ENCODE data around the gene CISH. TPM values are rescaled to one million over a fixed set of nuclear protein-coding genes. Genes with fewer than 3 reads are reported as not detected.

Gene CISH
- total and polyA plus RNA-seq, 10 of the 15 experiments (the other 5 are each of a cell fraction or from before 2014, with no cell fraction given): 0.21 to 4.4 (median 1.8) TPM

DNA sequence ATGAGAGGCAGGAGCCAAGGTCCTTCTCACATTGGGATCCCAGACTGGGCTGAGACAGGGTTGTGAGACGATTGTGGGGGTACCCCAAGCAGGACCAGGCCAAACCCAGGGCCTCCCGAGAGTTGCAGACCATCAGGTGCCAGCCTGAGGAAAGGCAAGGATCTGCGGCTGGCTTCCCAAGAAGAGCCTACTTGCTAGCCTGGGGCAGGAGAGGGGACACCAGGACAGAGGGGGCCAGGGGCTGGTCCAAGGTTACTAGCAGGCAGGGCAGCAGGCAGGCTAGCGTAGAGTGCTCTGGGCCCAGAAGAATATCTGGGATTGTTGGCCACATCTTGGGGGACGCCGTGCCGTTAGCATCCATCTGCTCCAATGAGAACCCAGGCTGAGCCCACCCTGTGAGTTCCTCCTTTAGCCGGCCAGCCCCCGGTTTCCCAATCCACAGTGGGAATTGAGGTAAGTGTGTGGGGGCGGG is 546 bp downstream of the CISH start:
- FAIRE-seq (no peak), ATAC-seq (no peak), DNase-seq (ENCODE audit: low read depth, low spot score) (no peak)
- RAD21 ChIA-PET (ENCODE audit: unreplicated experiment): interaction anchor here (0.9 to 12.9 kb wide), 9 partner anchors 9 to 759 kb away, joined by 3 to 244 read pairs (median 13); partner anchors contain the start of genes C3orf18, CYB561D2, HEMK1 and NPRL2
- H3K4me3 ChIP-seq: peak overlapping the region; percentile 85
- H3K27ac ChIP-seq (ENCODE audit: control insufficient read depth, insufficient read depth): peak overlapping the region; percentile 61; the same call in 1 of the 2 replicates
- H4K20me1 ChIP-seq (ENCODE audit: control insufficient read depth, insufficient read depth): no peaks in the 10 kb centered on the region
- BruUV-seq (replicated peaks): no TSS peak
- intact Hi-C loops (cut with micrococcal nuclease; ENCODE audit: unreplicated experiment): loop anchor here (2.0 kb wide), 1 partner anchor 20 kb away; no protein-coding TSS in a partner anchor
- in situ Hi-C loops (cut with MboI): loop anchor here (5.0 to 25.0 kb wide), 3 partner anchors 34 to 1076 kb away; no protein-coding TSS in a partner anchor
- H3K9me3 ChIP-seq (replicated peaks; ENCODE audit: control insufficient read depth, insufficient read depth, low read length): no peaks in the 10 kb centered on the region
- peaks cover 14% of the 10 kb centered on the region for H3K4me1 ChIP-seq (ENCODE audit: control insufficient read depth, insufficient read depth, low read length)
- SMC1A ChIA-PET (ENCODE audit: uncharacterized antibody, unreplicated experiment): interaction anchor here (0.9 to 11.4 kb wide), 9 partner anchors 10 to 94 kb away, joined by 3 to 186 read pairs (median 8); partner anchors contain the start of genes C3orf18 and HEMK1
- H3K79me2 ChIP-seq (ENCODE audit: control insufficient read depth, insufficient read depth, low read length): no peaks in the 10 kb centered on the region
- H3K36me3 ChIP-seq (ENCODE audit: control insufficient read depth in 2 of 2, insufficient read depth in 2 of 2, low read length in 1 of 2): no peaks in the 10 kb centered on the region
- peak overlapping the region; percentile 97 for H3K4me2 ChIP-seq (ENCODE audit: control insufficient read depth, insufficient read depth)
- POLR2A ChIA-PET: interaction anchor here (1.3 to 5.0 kb wide), 6 partner anchors 9 to 44 kb away, joined by 3 to 54 read pairs (median 11); partner anchors contain the start of genes C3orf18 and HEMK1
- no peak for TF ChIP-seq IKZF2 (IDR thresholded peaks at IDR 0.05)
- TF ChIP-seq SREBF2 (IDR thresholded peaks at IDR 0.05; ENCODE audit: low read length): no peak
- TF ChIP-seq RB1 (IDR thresholded peaks at IDR 0.05; ENCODE audit: borderline replicate concordance): no peak
- TF ChIP-seq ZBED1 (IDR thresholded peaks at IDR 0.05; ENCODE audit: borderline replicate concordance): no peak
- no peak for TF ChIP-seq SMAD1 (IDR thresholded peaks at IDR 0.05; ENCODE audit: low read depth, partially characterized antibody)
- TF ChIP-seq, protein P1, sequence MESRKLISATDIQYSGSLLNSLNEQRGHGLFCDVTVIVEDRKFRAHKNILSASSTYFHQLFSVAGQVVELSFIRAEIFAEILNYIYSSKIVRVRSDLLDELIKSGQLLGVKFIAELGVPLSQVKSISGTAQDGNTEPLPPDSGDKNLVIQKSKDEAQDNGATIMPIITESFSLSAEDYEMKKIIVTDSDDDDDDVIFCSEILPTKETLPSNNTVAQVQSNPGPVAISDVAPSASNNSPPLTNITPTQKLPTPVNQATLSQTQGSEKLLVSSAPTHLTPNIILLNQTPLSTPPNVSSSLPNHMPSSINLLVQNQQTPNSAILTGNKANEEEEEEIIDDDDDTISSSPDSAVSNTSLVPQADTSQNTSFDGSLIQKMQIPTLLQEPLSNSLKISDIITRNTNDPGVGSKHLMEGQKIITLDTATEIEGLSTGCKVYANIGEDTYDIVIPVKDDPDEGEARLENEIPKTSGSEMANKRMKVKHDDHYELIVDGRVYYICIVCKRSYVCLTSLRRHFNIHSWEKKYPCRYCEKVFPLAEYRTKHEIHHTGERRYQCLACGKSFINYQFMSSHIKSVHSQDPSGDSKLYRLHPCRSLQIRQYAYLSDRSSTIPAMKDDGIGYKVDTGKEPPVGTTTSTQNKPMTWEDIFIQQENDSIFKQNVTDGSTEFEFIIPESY (IDR thresholded peaks at IDR 0.05): no peak
- TF ChIP-seq, protein P2, sequence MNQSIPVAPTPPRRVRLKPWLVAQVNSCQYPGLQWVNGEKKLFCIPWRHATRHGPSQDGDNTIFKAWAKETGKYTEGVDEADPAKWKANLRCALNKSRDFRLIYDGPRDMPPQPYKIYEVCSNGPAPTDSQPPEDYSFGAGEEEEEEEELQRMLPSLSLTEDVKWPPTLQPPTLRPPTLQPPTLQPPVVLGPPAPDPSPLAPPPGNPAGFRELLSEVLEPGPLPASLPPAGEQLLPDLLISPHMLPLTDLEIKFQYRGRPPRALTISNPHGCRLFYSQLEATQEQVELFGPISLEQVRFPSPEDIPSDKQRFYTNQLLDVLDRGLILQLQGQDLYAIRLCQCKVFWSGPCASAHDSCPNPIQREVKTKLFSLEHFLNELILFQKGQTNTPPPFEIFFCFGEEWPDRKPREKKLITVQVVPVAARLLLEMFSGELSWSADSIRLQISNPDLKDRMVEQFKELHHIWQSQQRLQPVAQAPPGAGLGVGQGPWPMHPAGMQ (IDR thresholded peaks at IDR 0.05; ENCODE audit: borderline replicate concordance): no peak
- TF ChIP-seq JUND (IDR thresholded peaks at IDR 0.05; ENCODE audit: low read depth, low read length): no peak
- TF ChIP-seq, protein P3, sequence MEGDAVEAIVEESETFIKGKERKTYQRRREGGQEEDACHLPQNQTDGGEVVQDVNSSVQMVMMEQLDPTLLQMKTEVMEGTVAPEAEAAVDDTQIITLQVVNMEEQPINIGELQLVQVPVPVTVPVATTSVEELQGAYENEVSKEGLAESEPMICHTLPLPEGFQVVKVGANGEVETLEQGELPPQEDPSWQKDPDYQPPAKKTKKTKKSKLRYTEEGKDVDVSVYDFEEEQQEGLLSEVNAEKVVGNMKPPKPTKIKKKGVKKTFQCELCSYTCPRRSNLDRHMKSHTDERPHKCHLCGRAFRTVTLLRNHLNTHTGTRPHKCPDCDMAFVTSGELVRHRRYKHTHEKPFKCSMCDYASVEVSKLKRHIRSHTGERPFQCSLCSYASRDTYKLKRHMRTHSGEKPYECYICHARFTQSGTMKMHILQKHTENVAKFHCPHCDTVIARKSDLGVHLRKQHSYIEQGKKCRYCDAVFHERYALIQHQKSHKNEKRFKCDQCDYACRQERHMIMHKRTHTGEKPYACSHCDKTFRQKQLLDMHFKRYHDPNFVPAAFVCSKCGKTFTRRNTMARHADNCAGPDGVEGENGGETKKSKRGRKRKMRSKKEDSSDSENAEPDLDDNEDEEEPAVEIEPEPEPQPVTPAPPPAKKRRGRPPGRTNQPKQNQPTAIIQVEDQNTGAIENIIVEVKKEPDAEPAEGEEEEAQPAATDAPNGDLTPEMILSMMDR (IDR thresholded peaks at IDR 0.05 in 2 of 3, conservative IDR thresholded peaks at IDR 0.05 in 1 of 3; ENCODE audit: control insufficient read depth in 2 of 3, extremely low read depth in 1 of 3, insufficient read depth in 1 of 3, low read depth in 3 of 3, low read length in 3 of 3): no peak
- TF ChIP-seq RCOR1 (conservative IDR thresholded peaks at IDR 0.05; ENCODE audit: low read depth, low read length): no peak
- WGBS (ENCODE audit: insufficient coverage, insufficient replicate concordance, low lambda C conversion rate, missing lambda C conversion rate): 9% methylated on average over 10 of the region's 10 CpGs
- CTCF ChIA-PET: interaction anchor here (1.0 to 13.9 kb wide), 11 partner anchors 8 to 778 kb away, joined by 3 to 410 read pairs (median 5); partner anchors contain the start of gene HEMK1
- no peaks in the 10 kb centered on the region for H3K27me3 ChIP-seq (replicated peaks in 1 of 2; ENCODE audit: control insufficient read depth in 2 of 2, insufficient read depth in 2 of 2, low read length in 1 of 2)
- H2AFZ ChIP-seq (ENCODE audit: control insufficient read depth, low read depth, low read length): peak overlapping the region; percentile 50
- H3K9ac ChIP-seq (ENCODE audit: control insufficient read depth, insufficient read depth, low read length): peak overlapping the region; percentile 75

All from GM12878 (cell line).